DMS114 treated with DMSO at 0.1 percent for 48 hours (cell line): ENCODE results near the gene CEP89.
"Not testable (repeated sequence)": the region's sequence is repeated elsewhere in the genome, so short reads cannot be mapped to it uniquely, and the experiment has no call there.

Experiments
- DNase-seq: peaks from one replicate; lab custom pipeline; 2025; ENCODE audit not compliant: unreplicated experiment; lab: John Stamatoyannopoulos, UW

The CEP89 gene

GRCh38 chr19:32969549-32969948 lies 2.2 kb downstream of the CEP89 start:
- DNase-seq = no peak

GRCh38 chr19:32966750-32967149 lies 5.0 kb downstream of the CEP89 start:
- no peak for DNase-seq

- DNase-seq = no peak
Observed at GRCh38 chr19:32945260-32945659, 26.5 kb downstream of the CEP89 start.

- DNase-seq = not testable (repeated sequence)
Observed at GRCh38 chr19:32941273-32941672, 30.5 kb downstream of the CEP89 start.

- DNase-seq = no peak
Observed at GRCh38 chr19:32936065-32936464, 35.7 kb downstream of the CEP89 start.

GRCh38 chr19:32935629-32936028 lies 36.1 kb downstream of the CEP89 start:
- DNase-seq = no peak

GRCh38 chr19:32933571-32933970 lies 38.2 kb downstream of the CEP89 start:
- no peak for DNase-seq

- DNase-seq = no peak
Observed at GRCh38 chr19:32930567-32930966, 41.2 kb downstream of the CEP89 start.

GRCh38 chr19:32928806-32929205 lies 43.0 kb downstream of the CEP89 start:
- no peak for DNase-seq

- no peak for DNase-seq
Observed at GRCh38 chr19:32924200-32924599, 47.6 kb downstream of the CEP89 start.

GRCh38 chr19:32921624-32922023 lies 50.1 kb downstream of the CEP89 start:
- no peak for DNase-seq

- DNase-seq = no peak
Observed at GRCh38 chr19:32919365-32919764, 52.4 kb downstream of the CEP89 start.

- DNase-seq = no peak
Observed at GRCh38 chr19:32917616-32917996, 54.2 kb downstream of the CEP89 start.

GRCh38 chr19:32916969-32917615 lies 54.7 kb downstream of the CEP89 start:
- no peak for DNase-seq

GRCh38 chr19:32914879-32915660 lies 56.7 kb downstream of the CEP89 start:
- no peak for DNase-seq

- DNase-seq = no peak
Observed at GRCh38 chr19:32911467-32911866, 60.3 kb downstream of the CEP89 start.

- DNase-seq = no peak
Observed at GRCh38 chr19:32910874-32911273, 60.9 kb downstream of the CEP89 start.

- no peak for DNase-seq
Observed at GRCh38 chr19:32910094-32910493, 61.7 kb downstream of the CEP89 start.

- no peak for DNase-seq
Observed at GRCh38 chr19:32909257-32909656, 62.5 kb downstream of the CEP89 start.

- no peak for DNase-seq
Observed at GRCh38 chr19:32908641-32909190, 63.0 kb downstream of the CEP89 start.

GRCh38 chr19:32902448-32902847 lies 69.3 kb downstream of the CEP89 start:
- no peak for DNase-seq

GRCh38 chr19:32901504-32902161 lies 70.1 kb downstream of the CEP89 start:
- DNase-seq = no peak
